Posterior vena cava (tissue), 2 donors: ENCODE measurements around the gene TPH2. TPM values are rescaled to one million over a fixed set of nuclear protein-coding genes. Genes with fewer than 3 reads are reported as not detected.

Experiments
- DNase-seq: peaks from one replicate; pipeline ENCODE4 v3.0.0-alpha.2; 2020; ENCODE audit warnings: low spot score
- intact Hi-C, 2 donors: fragments of 100-400 bp; cut with DNase I; formaldehyde crosslinking; loops; one replicate each; pipeline versions ENCODE4 v1.14.1 to v1.14.2; 2022 to 2023
- total RNA-seq, 2 donors: library from RNA; stranded (reverse); fragmentation: NEBNext Ultra II Directional; extraction: Animal tissue kit (Norgen Biotek cat#: 25700); gene quantifications; one replicate each; pipeline ENCODE4 v1.2.1, GENCODE V29; 2021
- donor health status: DM: yes; HTN: yes; CAD: no.
- donor health status: DM: yes; HTN: yes; CAD: no.

Gene TPH2
- total RNA-seq, 2 donors from 2014 or later, result not detected

GRCh38 chr12:72024613-72025012, 86.0 kb downstream of the TPH2 start:
- intact Hi-C loops, result no loop called here
- no peak for DNase-seq

GRCh38 chr12:72025524-72025923, 86.9 kb downstream of the TPH2 start:
- no peak for DNase-seq
- intact Hi-C loops, result no loop called here

- intact Hi-C loops, result no loop called here
- DNase-seq, result no peak
These were observed 90.3 kb downstream of the TPH2 start for GRCh38 chr12:72028966-72029365.

GRCh38 chr12:72030277-72030676, 91.6 kb downstream of the TPH2 start:
- intact Hi-C loops, result no loop called here
- no peak for DNase-seq

GRCh38 chr12:72031066-72031465, 92.4 kb downstream of the TPH2 start:
- DNase-seq, result no peak
- intact Hi-C loops, result no loop called here

GRCh38 chr12:72033991-72034390, 95.3 kb downstream of the TPH2 start:
- intact Hi-C loops, result no loop called here
- DNase-seq, result no peak

- DNase-seq, result no peak
- intact Hi-C loops, result loop anchor here in 1 of 2 donors (5.0 kb wide), 1 partner anchor 217 kb away; no protein-coding TSS in a partner anchor
These were observed 97.0 kb downstream of the TPH2 start for GRCh38 chr12:72035625-72036024.

GRCh38 chr12:72036393-72036792, 97.7 kb downstream of the TPH2 start:
- DNase-seq, result no peak
- intact Hi-C loops, result loop anchor here in 1 of 2 donors (5.0 kb wide), 1 partner anchor 216 kb away; no protein-coding TSS in a partner anchor

- intact Hi-C loops, result loop anchor here in 1 of 2 donors (5.0 kb wide), 1 partner anchor 215 kb away; no protein-coding TSS in a partner anchor
- DNase-seq, result no peak
These were observed 98.6 kb downstream of the TPH2 start for GRCh38 chr12:72037006-72037795.

- DNase-seq, result no peak
- intact Hi-C loops, result no loop called here
These were observed 103.2 kb downstream of the TPH2 start for GRCh38 chr12:72041811-72042210.

- intact Hi-C loops, result no loop called here
- no peak for DNase-seq
These were observed 115.0 kb downstream of the TPH2 start for GRCh38 chr12:72053604-72054003.

- no peak for DNase-seq
- intact Hi-C loops, result no loop called here
These were observed 115.9 kb downstream of the TPH2 start for GRCh38 chr12:72054511-72054910.

GRCh38 chr12:72057330-72057914, 118.8 kb downstream of the TPH2 start:
- intact Hi-C loops, result no loop called here

GRCh38 chr12:72063073-72063472, 124.4 kb downstream of the TPH2 start:
- intact Hi-C loops, result no loop called here
- DNase-seq, result no peak

More at GRCh38 chr12:72057330-72057914, 118.8 kb downstream of the TPH2 start:
- no peak for DNase-seq

GRCh38 chr12:72071030-72071429, 132.4 kb downstream of the TPH2 start:
- intact Hi-C loops, result no loop called here
- no peak for DNase-seq

GRCh38 chr12:72072592-72073212, 134.1 kb downstream of the TPH2 start:
- no peak for DNase-seq
- intact Hi-C loops, result no loop called here

- DNase-seq, result no peak
- intact Hi-C loops, result no loop called here
These were observed 135.4 kb downstream of the TPH2 start for GRCh38 chr12:72074065-72074464.

GRCh38 chr12:72074956-72075355, 136.3 kb downstream of the TPH2 start:
- no peak for DNase-seq
- intact Hi-C loops, result no loop called here

- intact Hi-C loops, result no loop called here
- no peak for DNase-seq
These were observed 136.8 kb downstream of the TPH2 start for GRCh38 chr12:72075401-72075800.

GRCh38 chr12:72075891-72076557, 137.4 kb downstream of the TPH2 start:
- intact Hi-C loops, result no loop called here
- DNase-seq, result no peak
